GM12874 (cell line): Measurements from ENCODE around the gene SETBP1.

Experiments used
- TF ChIP-seq, protein P1 (sequence below): IDR thresholded peaks from 2 replicates; pipeline ENCODE4 v1.5.1; 2011; ENCODE audit warnings: low read depth, mild to moderate bottlenecking, control low read depth, low read length, moderate library complexity; ENCODE audit not compliant: insufficient read depth

The SETBP1 gene

DNA sequence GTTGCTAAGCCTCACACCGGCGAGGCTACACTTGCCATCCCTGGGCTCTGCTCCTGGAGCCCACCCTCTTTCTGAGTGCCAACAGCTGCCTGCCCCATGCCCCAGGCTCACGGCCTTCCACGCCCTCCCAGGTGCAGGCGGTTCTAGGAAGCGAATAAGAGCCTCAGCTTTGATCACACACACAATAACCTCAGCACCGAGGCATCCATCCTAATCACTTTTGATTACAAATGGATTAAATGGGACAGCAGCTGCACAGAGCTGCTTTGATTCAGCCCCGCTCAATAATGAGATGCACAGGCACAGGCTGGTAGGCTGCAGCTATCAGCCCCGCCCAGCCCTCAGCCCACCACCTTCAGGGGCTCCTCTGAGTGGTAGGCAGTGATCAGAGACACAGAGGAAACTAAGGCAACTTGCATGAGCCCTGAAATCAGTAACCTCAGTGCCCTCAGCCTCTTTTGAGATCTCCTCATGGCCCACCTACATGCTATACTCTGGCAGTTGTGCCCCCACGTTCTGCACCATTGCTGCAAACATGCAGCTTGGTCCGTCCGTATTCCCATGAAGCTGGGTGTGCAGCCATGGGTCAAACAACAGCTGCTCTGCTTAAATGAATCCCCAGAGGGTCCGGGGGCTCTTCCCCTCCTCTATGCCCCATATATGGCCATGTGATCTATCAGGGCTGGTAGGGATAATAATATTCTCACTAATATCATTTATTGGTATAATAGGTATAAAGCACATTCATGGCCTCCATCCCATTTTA lies 171.4 kb downstream of the SETBP1 start:
- TF ChIP-seq, protein P1, sequence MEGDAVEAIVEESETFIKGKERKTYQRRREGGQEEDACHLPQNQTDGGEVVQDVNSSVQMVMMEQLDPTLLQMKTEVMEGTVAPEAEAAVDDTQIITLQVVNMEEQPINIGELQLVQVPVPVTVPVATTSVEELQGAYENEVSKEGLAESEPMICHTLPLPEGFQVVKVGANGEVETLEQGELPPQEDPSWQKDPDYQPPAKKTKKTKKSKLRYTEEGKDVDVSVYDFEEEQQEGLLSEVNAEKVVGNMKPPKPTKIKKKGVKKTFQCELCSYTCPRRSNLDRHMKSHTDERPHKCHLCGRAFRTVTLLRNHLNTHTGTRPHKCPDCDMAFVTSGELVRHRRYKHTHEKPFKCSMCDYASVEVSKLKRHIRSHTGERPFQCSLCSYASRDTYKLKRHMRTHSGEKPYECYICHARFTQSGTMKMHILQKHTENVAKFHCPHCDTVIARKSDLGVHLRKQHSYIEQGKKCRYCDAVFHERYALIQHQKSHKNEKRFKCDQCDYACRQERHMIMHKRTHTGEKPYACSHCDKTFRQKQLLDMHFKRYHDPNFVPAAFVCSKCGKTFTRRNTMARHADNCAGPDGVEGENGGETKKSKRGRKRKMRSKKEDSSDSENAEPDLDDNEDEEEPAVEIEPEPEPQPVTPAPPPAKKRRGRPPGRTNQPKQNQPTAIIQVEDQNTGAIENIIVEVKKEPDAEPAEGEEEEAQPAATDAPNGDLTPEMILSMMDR: no peak

DNA sequence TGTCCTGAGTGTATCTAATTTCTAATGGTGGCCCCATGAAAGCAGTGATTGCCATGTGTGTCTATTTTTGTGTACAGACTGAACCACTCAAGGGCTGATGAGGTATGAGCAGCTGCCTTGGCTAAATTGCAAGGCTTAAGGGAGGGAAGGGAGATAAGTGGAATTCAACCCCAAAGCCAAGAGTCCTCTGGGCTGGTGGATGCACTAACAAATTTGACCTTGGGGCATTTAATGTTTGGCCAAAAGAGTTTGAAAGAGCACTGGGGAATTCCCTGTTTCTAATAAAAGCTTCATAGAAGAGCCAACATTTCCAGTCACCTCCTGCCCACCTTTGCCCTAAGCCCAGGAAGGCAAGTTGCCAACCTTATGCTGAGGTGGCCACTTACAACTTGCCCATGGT lies 172.1 kb downstream of the SETBP1 start:
- TF ChIP-seq, protein P1: no peak

DNA sequence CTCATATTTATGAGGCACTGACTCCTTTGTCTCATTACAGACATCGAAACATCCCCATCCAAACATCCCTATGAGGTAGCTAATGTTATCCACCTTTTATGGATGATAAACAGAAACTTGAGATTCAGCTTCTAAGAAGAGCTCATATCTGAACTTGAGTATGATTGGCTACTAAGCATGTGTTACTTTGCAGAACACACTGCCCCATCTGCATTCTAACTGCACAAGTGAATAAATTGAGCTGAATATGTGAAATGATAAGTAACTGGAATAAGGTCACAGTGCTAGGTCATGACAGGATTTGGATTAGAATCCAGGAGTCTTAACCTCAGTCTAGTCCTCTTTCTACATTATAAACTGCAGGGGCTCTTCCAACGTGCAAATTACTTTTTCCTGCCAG lies 172.7 kb downstream of the SETBP1 start:
- TF ChIP-seq, protein P1: no peak

DNA sequence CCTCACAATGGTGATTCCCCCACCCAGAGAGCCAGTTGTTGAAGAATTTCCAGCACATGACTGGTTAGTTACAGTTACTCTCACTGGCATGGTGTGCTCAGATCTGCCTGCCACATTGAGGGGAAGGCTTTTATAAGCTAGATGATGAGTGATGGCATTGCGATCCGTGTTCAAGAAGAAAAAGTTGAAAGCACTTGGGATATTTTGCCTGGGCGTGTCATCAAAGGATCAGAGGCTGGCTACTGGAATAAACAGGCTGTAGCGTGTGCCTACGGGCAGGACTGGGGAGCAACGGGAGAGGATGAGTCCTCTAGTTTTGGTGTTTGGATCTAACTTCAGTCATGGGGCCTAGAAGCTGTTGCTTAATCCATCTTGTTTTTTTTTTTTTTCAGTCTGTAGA lies 175.0 kb downstream of the SETBP1 start:
- TF ChIP-seq, protein P1: no peak

DNA sequence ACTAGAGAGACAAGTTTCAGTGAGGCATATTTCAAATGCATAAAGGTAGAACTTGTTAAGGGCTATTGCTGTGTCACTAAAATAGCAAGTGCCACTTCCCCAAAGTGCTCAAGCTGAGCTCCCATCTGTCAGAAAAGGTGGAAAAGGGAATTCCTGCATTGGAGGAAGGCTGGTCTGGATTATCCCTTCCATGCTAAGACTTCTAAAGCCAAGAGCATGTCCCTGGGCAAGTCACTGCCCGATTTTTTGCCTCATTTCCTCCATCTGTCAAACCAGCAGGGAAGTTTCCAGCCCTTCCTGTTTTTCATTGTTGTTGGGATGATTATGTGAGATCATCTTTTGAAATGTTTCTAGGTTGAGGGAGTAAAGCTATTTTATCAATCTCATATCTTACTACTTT lies 175.5 kb downstream of the SETBP1 start:
- TF ChIP-seq, protein P1: no peak

DNA sequence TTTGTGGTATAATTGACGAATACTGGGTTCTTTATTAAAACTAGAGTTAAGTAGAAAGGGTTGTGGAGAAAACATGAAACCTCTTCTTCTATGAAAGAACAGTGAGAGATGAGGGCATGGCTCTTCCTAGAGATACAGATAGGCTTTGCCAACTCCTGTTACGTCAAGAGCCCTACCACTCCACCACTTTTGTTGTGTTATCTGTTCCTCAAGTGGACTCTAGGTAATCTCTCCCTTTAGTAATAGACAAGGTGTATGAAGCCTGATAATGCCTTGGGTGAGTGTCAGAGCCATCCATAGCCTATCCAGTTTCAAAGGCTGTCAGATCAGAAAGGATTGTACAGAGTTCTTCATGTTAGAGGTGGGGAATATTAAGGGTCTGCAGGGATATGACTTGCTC lies 176.4 kb downstream of the SETBP1 start:
- TF ChIP-seq, protein P1: no peak

DNA sequence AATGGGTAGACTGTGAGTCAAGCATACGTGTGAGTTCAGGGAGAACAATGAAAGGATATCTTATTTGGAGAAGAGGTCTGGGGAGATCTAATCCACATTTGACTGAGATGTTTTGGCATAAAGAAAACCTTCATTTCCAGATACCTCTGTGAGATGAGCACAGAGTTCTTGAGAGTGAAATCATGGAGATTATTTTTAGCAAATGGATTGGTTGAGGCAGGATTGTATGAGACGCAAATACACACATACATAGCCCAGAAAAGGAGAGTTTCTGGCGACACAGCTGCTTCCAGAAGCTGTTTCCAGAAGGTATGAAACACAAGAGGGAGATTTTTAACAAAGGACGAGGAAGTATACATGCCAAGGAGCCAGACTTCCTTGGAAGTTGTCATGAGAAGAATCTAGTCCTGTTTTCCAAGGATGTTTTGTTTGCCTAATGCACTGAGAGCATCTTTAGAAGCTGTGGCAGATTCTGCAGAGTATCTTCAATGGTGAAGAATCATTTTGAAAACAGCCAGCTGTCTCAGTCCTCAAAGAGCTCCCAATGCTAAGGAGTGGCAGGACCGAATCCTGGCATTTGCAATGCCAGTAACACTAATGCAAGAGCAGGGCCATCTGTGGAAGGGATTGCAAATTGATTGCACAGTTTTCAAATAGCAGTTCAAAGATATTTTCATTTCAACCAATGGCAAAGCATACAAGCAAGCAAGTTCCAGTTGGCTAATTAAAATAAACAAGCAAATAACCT lies 177.2 kb downstream of the SETBP1 start:
- TF ChIP-seq, protein P1: no peak
